ENCODE results near the gene SLC40A1. TPM values are rescaled to one million over a fixed set of nuclear protein-coding genes. Genes with fewer than 3 reads are reported as not detected.

Gene SLC40A1
- total RNA-seq, 1 donor from 2014 or later = 40.8 TPM

DNA sequence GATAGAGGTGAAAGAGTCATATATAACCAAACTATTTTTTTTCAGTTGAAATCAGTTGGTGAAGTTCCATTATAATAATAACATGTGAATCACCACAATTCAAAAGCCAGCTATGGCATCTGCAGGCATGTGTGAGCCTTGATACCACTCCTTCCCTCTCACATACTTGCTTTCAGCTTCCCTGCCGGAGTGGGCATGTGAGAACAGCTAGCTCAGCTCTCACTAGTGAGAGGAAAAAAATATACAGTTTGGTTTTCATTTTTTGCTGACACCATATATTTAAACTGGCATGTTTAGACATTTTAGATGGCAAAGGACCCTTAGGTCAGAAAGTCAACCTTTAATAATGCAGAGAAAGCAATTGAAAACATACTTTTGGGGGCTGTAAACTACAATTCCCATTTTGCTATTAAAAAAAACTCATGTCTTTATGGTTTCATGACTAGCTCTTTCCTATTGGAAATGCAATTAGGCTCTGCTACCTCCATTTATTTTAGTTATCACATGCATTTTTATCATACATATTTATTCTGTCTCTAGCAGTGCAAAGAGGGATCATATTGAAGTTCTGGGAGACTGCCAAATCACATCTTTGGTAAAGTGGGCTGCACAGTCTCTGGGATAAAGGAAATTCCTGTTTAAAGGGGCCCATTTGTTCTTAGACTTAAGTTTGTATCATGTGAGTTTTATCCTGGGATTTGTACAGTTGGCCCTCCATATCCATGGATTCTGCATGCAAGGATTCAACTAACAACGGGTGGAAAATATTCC lies 33.2 kb upstream of the SLC40A1 start:
- Histone ChIP-seq H3K4me3 (peak overlapping the region; percentile 44 to 60), H3K27me3 (no peaks in the 10 kb centered on the region), H3K4me1 (peaks cover 5 to 13% of the 10 kb centered on the region in 2 donors), H3K36me3 (no peaks in the 10 kb centered on the region), H3K9me3 (no peaks in the 10 kb centered on the region), H3K27ac (peak overlapping the region; percentile 75 to 78)
- no peak for DNase-seq (ENCODE audit: low spot score in 2 of 2)
- intact Hi-C loops (cut with DNase I) = loop anchor here (2.0 kb wide), 1 partner anchor 33 kb away; the partner anchor contains the start of gene SLC40A1
- TF ChIP-seq, protein P1, sequence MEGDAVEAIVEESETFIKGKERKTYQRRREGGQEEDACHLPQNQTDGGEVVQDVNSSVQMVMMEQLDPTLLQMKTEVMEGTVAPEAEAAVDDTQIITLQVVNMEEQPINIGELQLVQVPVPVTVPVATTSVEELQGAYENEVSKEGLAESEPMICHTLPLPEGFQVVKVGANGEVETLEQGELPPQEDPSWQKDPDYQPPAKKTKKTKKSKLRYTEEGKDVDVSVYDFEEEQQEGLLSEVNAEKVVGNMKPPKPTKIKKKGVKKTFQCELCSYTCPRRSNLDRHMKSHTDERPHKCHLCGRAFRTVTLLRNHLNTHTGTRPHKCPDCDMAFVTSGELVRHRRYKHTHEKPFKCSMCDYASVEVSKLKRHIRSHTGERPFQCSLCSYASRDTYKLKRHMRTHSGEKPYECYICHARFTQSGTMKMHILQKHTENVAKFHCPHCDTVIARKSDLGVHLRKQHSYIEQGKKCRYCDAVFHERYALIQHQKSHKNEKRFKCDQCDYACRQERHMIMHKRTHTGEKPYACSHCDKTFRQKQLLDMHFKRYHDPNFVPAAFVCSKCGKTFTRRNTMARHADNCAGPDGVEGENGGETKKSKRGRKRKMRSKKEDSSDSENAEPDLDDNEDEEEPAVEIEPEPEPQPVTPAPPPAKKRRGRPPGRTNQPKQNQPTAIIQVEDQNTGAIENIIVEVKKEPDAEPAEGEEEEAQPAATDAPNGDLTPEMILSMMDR (IDR thresholded peaks at IDR 0.05) = no peak

DNA sequence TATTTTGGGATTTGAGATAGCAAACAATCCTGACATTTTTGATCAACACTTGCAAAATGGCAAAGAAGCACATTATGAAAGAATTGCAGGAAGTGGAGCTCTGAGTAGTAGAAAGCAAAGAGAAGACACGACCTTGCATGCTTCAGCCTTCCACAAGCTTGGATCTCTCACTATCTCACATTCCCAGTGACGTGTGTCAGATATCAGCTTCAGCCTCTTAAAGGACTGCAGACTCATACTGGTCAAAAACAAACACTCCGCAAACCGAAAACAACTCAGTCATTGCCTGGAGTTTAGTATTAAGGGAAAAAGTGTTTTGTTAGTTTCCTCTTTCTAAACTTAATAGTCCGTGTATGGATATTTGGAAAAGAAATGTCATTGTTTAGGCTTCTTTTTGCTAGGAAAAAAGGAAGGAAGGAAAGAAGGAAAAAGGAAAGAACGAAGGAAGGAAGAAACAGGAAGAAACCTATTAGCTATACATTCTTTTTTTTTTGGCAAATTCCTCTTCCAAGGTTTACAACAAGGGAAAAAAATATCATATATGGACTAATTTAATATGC lies 32.6 kb upstream of the SLC40A1 start:
- no peaks in the 10 kb centered on the region for H3K36me3 ChIP-seq
- H3K27ac ChIP-seq = peak overlapping the region; percentile 75 to 78
- no peaks in the 10 kb centered on the region for H3K27me3 ChIP-seq
- intact Hi-C loops (cut with DNase I) = loop anchor here (2.0 kb wide), 1 partner anchor 32 kb away; the partner anchor contains the start of gene SLC40A1
- DNase-seq (ENCODE audit: low spot score in 2 of 2) = peak in 1 of 2 donors; percentile 68
- peak overlapping the region; percentile 44 to 60 for H3K4me3 ChIP-seq
- TF ChIP-seq, protein P1 (IDR thresholded peaks at IDR 0.05) = no peak
- no peaks in the 10 kb centered on the region for H3K9me3 ChIP-seq
- H3K4me1 ChIP-seq = peaks cover 5 to 13% of the 10 kb centered on the region in 2 donors

DNA sequence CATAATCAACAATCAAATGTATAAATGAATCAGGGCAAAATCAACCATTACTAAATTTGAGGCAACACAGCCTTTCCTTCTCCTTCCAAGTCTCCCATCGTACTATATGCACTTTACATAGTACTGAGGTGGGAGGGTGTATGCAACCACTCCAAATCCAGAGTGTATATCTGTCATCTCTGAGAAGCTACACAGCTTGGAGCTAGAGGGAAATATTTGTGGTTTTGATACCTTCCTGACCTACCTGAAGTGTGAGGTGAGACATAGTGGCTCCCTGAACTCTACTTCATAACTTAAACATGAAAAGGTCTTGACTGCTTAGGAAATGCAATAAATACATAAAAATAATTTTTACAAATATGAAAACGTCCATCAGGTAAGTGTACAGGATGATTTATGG lies 30.1 kb upstream of the SLC40A1 start:
- Histone ChIP-seq H3K36me3 (no peaks in the 10 kb centered on the region), H3K4me1 (peaks cover 5 to 13% of the 10 kb centered on the region in 2 donors), H3K27me3 (no peaks in the 10 kb centered on the region), H3K4me3 (no peak overlapping the region), H3K27ac (no peak overlapping the region), H3K9me3 (no peaks in the 10 kb centered on the region)
- intact Hi-C loops (cut with DNase I) = no loop called here
- DNase-seq (ENCODE audit: low spot score in 2 of 2) = no peak
- TF ChIP-seq, protein P1 (IDR thresholded peaks at IDR 0.05) = no peak

DNA sequence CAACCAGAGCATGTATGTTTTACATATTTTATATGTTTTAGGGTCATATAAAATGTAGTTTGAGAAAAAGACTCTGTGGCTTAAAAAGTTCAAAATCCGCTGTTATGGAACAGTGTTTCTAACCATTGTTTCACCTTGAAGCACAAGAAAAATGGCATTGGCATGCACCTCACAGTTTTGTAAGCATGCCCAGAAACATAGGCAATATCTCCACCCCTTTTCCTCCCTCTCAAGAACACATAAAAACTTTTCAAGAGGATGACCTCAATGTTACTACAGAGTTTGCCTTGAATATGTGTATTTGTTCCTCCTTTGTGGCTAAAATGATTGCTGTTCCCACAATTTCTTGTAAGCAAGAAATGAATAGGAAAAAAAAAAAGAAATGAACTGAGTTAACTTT lies 29.3 kb upstream of the SLC40A1 start:
- Histone ChIP-seq H3K27ac (no peak overlapping the region), H3K4me1 (peaks cover 5 to 13% of the 10 kb centered on the region in 2 donors), H3K4me3 (no peak overlapping the region), H3K9me3 (no peaks in the 10 kb centered on the region), H3K36me3 (no peaks in the 10 kb centered on the region), H3K27me3 (no peaks in the 10 kb centered on the region)
- intact Hi-C loops (cut with DNase I) = no loop called here
- DNase-seq (ENCODE audit: low spot score in 2 of 2) = no peak
- TF ChIP-seq, protein P1 (IDR thresholded peaks at IDR 0.05) = no peak

DNA sequence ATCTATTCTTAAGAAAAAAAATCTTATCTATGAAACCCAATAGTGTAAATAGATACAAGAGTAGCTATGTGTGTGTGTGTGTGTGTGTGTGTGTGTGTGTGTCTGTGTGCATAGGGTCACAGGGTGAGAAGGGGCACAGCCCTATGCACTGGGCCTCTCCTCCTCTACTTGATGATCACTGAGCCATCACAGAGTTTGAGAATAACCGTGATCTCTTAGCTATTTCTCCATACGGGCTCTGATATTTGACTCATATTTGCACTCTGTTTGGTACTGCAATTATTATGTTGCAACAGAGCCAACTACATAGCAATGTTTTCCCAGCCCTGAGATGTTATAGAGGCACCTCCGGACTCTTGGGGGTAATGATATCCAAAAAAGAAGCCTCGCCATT lies 28.8 kb upstream of the SLC40A1 start:
- TF ChIP-seq, protein P1 (IDR thresholded peaks at IDR 0.05) = no peak
- Histone ChIP-seq H3K27ac (no peak overlapping the region), H3K27me3 (no peaks in the 10 kb centered on the region), H3K4me1 (peaks cover 5 to 13% of the 10 kb centered on the region in 2 donors), H3K4me3 (no peak overlapping the region), H3K9me3 (no peaks in the 10 kb centered on the region), H3K36me3 (no peaks in the 10 kb centered on the region)
- intact Hi-C loops (cut with DNase I) = no loop called here
- no peak for DNase-seq (ENCODE audit: low spot score in 2 of 2)
